B cell (primary cell): ENCODE results near the gene CYP2W1. TPM values are rescaled to one million over a fixed set of nuclear protein-coding genes. Genes with fewer than 3 reads are reported as not detected.
A peak's percentile ranks its signal among the peaks of the same experiment; 100 is the strongest.

Experiments used
- ATAC-seq: fragments of 200-7000 bp; cut with Tn5 transposase; one replicate; pipeline ENCODE4 v1.10.0; 2021; ENCODE audit warnings: low read depth, mild to moderate bottlenecking, moderate number of reproducible peaks, moderate library complexity
- CTCF ChIA-PET: fragments of 350-600 bp; sonication (Branson Sonifier 250); formaldehyde crosslinking; loops from one replicate; lab custom pipeline; 2021; ENCODE audit warnings: antibody characterized with exemption, inconsistent platforms; lab: Charles Lee
- POLR2A ChIA-PET: fragments of 350-600 bp; sonication (Branson Sonifier 250); formaldehyde crosslinking; loops from one replicate; lab custom pipeline; 2021; ENCODE audit warnings: antibody characterized with exemption; lab: Charles Lee
- DNase-seq: peaks from one replicate; pipeline ENCODE4 v3.0.0; 2013
- H2AFZ ChIP-seq: 2 replicates; pipeline ENCODE4 v1.6.1; 2012; ENCODE audit warnings: mild to moderate bottlenecking, low read depth, low read length; ENCODE audit not compliant: insufficient read depth, poor library complexity, severe bottlenecking
- H3K27ac ChIP-seq, 2 donors: 1 replicate in 1 of 2; 2 replicates in 1 of 2; pipeline ENCODE4 v1.5.1; 2012 to 2013; ENCODE audit warnings: low read length in 2 of 2, mild to moderate bottlenecking in 2 of 2, moderate library complexity in 1 of 2
- H3K27me3 ChIP-seq, 4 experiments: fragments of 200-600 bp in 1 of 4; sonication (generic) in 1 of 4; replicated peaks in 1 of 4; 1 replicate in 2 of 4; 2 replicates in 2 of 4; pipeline versions ENCODE4 v1.6.1 to v1.7.0; 2013 to 2016; ENCODE audit warnings: low read length in 3 of 4, mild to moderate bottlenecking in 2 of 4, mixed read lengths in 1 of 4, moderate library complexity in 1 of 4; ENCODE audit not compliant: insufficient read depth in 4 of 4, control insufficient read depth in 3 of 4; ENCODE audit errors: control extremely low read depth in 1 of 4
- H3K36me3 ChIP-seq, 2 experiments: replicated peaks in 1 of 2; 1 replicate in 1 of 2; 2 replicates in 1 of 2; pipeline versions ENCODE4 v1.6.1 to v1.7.1; 2013; ENCODE audit warnings: low read length in 1 of 2; ENCODE audit not compliant: insufficient read depth in 2 of 2, control insufficient read depth in 1 of 2; ENCODE audit errors: control extremely low read depth in 1 of 2, extremely low read depth in 1 of 2
- H3K4me1 ChIP-seq, 2 donors: fragments of 200-600 bp in 1 of 2; sonication (generic) in 1 of 2; 1 replicate in 1 of 2; 2 replicates in 1 of 2; pipeline versions ENCODE4 v1.5.1 to v1.6.1; 2013 to 2017; ENCODE audit warnings: low read length in 2 of 2; ENCODE audit not compliant: control insufficient read depth in 2 of 2, insufficient read depth in 2 of 2
- H3K4me2 ChIP-seq: replicated peaks from 2 replicates; pipeline ENCODE3; 2012; ENCODE audit warnings: mild to moderate bottlenecking, low read depth, low read length; ENCODE audit not compliant: poor library complexity, severe bottlenecking
- H3K4me3 ChIP-seq, 5 experiments: fragments of 200-600 bp in 1 of 5; sonication (generic) in 1 of 5; 1 replicate in 3 of 5; 2 replicates in 2 of 5; pipeline versions ENCODE4 v1.5.1 to v1.7.0; 2011 to 2016; ENCODE audit warnings: low read length in 4 of 5, mild to moderate bottlenecking in 4 of 5, low read depth in 2 of 5, control low read depth in 1 of 5, moderate library complexity in 1 of 5; ENCODE audit not compliant: insufficient read depth in 1 of 5; ENCODE audit errors: control extremely low read depth in 1 of 5, extremely low read depth in 1 of 5
- H3K79me2 ChIP-seq: fragments of 200-600 bp; sonication (generic); one replicate; pipeline ENCODE4 v1.6.0; 2016; ENCODE audit warnings: low read length; ENCODE audit not compliant: control insufficient read depth, insufficient read depth
- H3K9ac ChIP-seq: fragments of 200-600 bp; sonication (generic); 2 replicates; pipeline ENCODE4 v1.6.1; 2017; ENCODE audit warnings: mild to moderate bottlenecking, low read length, moderate library complexity
- H3K9me3 ChIP-seq, 3 donors: one replicate each; pipeline versions ENCODE4 v1.6.1 to v1.7.1; 2013; ENCODE audit warnings: low read length in 2 of 3; ENCODE audit not compliant: control insufficient read depth in 2 of 3, insufficient read depth in 1 of 3; ENCODE audit errors: control extremely low read depth in 1 of 3
- H4K20me1 ChIP-seq: 2 replicates; pipeline ENCODE4 v1.6.0; 2012; ENCODE audit warnings: mild to moderate bottlenecking, low read length; ENCODE audit not compliant: insufficient read depth, control insufficient read depth, poor library complexity, severe bottlenecking
- H3K27ac Mint-ChIP-seq: one replicate; pipeline ENCODE4 v1.8.0; 2021; ENCODE audit warnings: mixed read lengths
- H3K27me3 Mint-ChIP-seq: one replicate; pipeline ENCODE4 v1.8.0; 2021; ENCODE audit warnings: mixed read lengths
- H3K4me1 Mint-ChIP-seq: one replicate; pipeline ENCODE4 v1.8.0; 2021; ENCODE audit warnings: mixed read lengths
- H3K4me3 Mint-ChIP-seq: one replicate; pipeline ENCODE4 v1.8.0; 2021; ENCODE audit warnings: mixed read lengths
- H3K9me3 Mint-ChIP-seq: one replicate; pipeline ENCODE4 v1.8.0; 2022; ENCODE audit warnings: mixed read lengths; ENCODE audit not compliant: insufficient read depth
- EZH2 ChIP-seq: IDR thresholded peaks from 2 replicates; pipeline ENCODE4 v1.6.1; 2012; ENCODE audit warnings: borderline replicate concordance, low read depth, mild to moderate bottlenecking, moderate library complexity, low read length; ENCODE audit not compliant: insufficient read depth, poor library complexity, severe bottlenecking
- WGBS: methylation state at CpG from one replicate; pipeline ENCODE4 v1.1.5; 2013; ENCODE audit warnings: missing lambda C conversion rate; ENCODE audit not compliant: insufficient coverage; 5-methylcytosine and 5-hydroxymethylcytosine counted together
- intact Hi-C: fragments of 100-400 bp; cut with micrococcal nuclease; formaldehyde crosslinking; loops from one replicate; pipeline ENCODE4 v1.10.0; 2022
- polyA plus RNA-seq: library from polyadenylated mRNA; depleted of rRNA; stranded (reverse); fragments of >200 nt; gene quantifications from 2 replicates; pipeline ENCODE4 v1.2.3, GENCODE V29; 2012
- total RNA-seq, 2 donors: library from RNA; stranded (reverse); fragments of 120-200 nt in 1 of 2; gene quantifications; 1 replicate in 1 of 2; 2 replicates in 1 of 2; pipeline versions ENCODE4 v1.2.3 to v1.2.4, GENCODE V29; 2013 to 2022
- TF ChIP-seq, protein P1 (sequence below): fragments of 200-600 bp; IDR thresholded peaks from one replicate; pipeline ENCODE4 v1.8.0; 2022; ENCODE audit warnings: antibody characterized with exemption, mild to moderate bottlenecking

The CYP2W1 gene
- total and polyA plus RNA-seq, 2 donors (not counting 1 experiment from before 2014, with no cell fraction given) = not detected

DNA sequence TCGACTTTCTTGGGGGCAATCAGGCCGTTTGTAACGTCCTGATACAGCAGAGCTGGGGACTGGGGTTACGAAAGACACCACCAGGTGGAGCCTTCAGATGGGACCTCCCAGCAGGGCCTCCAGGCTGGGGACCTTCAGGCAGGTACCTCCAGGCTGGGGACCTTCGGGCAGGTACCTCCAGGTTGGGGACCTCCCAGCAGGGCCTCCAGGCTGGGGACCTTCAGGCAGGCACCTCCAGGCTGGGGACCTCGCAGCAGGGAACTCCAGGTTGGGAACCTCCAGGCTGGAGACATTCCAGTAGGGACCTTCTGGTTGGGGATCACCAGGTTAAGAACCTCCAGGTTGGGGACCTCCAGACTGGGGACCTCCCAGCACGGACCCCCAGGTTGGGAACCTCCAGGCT lies 37.9 kb downstream of the CYP2W1 start:
- POLR2A ChIA-PET = interaction anchor here (0.5 to 1.7 kb wide), 5 partner anchors 17 to 130 kb away, joined by 3 to 6 read pairs (median 3); no protein-coding TSS in a partner anchor
- no peak overlapping the region for H3K27ac Mint-ChIP-seq

DNA sequence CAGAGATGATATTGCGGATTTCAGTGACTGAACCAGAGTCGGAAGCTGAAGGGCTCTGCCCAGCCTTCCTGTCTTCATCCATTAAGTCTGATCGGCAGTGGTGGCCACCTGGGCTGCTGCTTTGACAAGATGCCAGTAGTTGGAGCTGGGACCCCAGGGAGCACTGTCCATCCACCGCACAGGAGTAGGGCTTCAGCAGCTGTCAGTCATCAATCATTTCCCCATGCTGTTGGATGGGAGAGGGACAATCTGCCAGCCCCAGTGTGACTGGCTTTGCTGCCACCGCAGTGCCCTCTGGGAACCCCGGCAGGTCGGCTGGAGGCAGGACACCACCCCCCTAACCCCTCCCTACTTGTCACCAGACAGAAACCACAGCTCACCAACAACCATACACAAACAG lies 38.4 kb downstream of the CYP2W1 start:
- intact Hi-C loops = loop anchor here (5.0 kb wide), 1 partner anchor 99 kb away; no protein-coding TSS in a partner anchor
- Mint-ChIP-seq H3K27me3 (no peaks in the 10 kb centered on the region), H3K4me1 (peaks cover 71% of the 10 kb centered on the region), H3K27ac (peak overlapping the region; percentile 37), H3K9me3 (no peaks in the 10 kb centered on the region), H3K4me3 (peak overlapping the region; percentile 54)
- peaks cover 55 to 67% of the 10 kb centered on the region in 2 donors for H3K4me1 ChIP-seq
- CTCF ChIA-PET = interaction anchor here (1.0 to 6.9 kb wide), 7 partner anchors 9 to 65 kb away, joined by 3 to 57 read pairs (median 8); no protein-coding TSS in a partner anchor
- 99% methylated on average over 5 of the region's 7 CpGs for WGBS
- peaks cover 88% of the 10 kb centered on the region for H4K20me1 ChIP-seq
- TF ChIP-seq, protein P1, sequence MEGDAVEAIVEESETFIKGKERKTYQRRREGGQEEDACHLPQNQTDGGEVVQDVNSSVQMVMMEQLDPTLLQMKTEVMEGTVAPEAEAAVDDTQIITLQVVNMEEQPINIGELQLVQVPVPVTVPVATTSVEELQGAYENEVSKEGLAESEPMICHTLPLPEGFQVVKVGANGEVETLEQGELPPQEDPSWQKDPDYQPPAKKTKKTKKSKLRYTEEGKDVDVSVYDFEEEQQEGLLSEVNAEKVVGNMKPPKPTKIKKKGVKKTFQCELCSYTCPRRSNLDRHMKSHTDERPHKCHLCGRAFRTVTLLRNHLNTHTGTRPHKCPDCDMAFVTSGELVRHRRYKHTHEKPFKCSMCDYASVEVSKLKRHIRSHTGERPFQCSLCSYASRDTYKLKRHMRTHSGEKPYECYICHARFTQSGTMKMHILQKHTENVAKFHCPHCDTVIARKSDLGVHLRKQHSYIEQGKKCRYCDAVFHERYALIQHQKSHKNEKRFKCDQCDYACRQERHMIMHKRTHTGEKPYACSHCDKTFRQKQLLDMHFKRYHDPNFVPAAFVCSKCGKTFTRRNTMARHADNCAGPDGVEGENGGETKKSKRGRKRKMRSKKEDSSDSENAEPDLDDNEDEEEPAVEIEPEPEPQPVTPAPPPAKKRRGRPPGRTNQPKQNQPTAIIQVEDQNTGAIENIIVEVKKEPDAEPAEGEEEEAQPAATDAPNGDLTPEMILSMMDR = no peak
- DNase-seq (no peak), ATAC-seq (no peak)
- peaks cover 0 to 39% (median 0%) of the 10 kb centered on the region in 3 donors for H3K9me3 ChIP-seq
- POLR2A ChIA-PET = interaction anchor here (1.2 to 2.2 kb wide), 7 partner anchors 17 to 118 kb away, joined by 3 to 10 read pairs (median 6); no protein-coding TSS in a partner anchor
- no peak overlapping the region for H3K27ac ChIP-seq
- no peak overlapping the region for H3K9ac ChIP-seq
- H3K36me3 ChIP-seq = peaks cover 0 to 35% of the 10 kb centered on the region in 2 experiments
- H3K4me2 ChIP-seq = no peak overlapping the region
- H3K27me3 ChIP-seq = peaks cover 0 to 2% (median 0%) of the 10 kb centered on the region in 4 experiments
- H3K4me3 ChIP-seq = no peak overlapping the region
- no peak overlapping the region for H2AFZ ChIP-seq
- peaks cover 77% of the 10 kb centered on the region for H3K79me2 ChIP-seq

More for the DNA sequence above, 37.9 kb downstream of the CYP2W1 start:
- H3K4me2 ChIP-seq = no peak overlapping the region
- DNase-seq (peak; percentile 49), ATAC-seq (no peak)
- peaks cover 50 to 62% of the 10 kb centered on the region in 2 donors for H3K4me1 ChIP-seq
- peaks cover 0 to 36% (median 0%) of the 10 kb centered on the region in 3 donors for H3K9me3 ChIP-seq
- H3K27ac ChIP-seq = no peak overlapping the region
- CTCF ChIA-PET = interaction anchor here (1.3 to 6.9 kb wide), 4 partner anchors 23 to 44 kb away, joined by 3 to 57 read pairs (median 17); partner anchors contain the start of gene GPR146
- intact Hi-C loops = loop anchor here (5.0 kb wide), 1 partner anchor 99 kb away; no protein-coding TSS in a partner anchor
- TF ChIP-seq, protein P1 = peak; percentile 48
- no peak for TF ChIP-seq EZH2
- H3K36me3 ChIP-seq = peaks cover 0 to 31% of the 10 kb centered on the region in 2 experiments
- Mint-ChIP-seq H3K9me3 (no peaks in the 10 kb centered on the region), H3K4me3 (no peak overlapping the region), H3K4me1 (peaks cover 67% of the 10 kb centered on the region), H3K27me3 (no peaks in the 10 kb centered on the region)
- H3K79me2 ChIP-seq = peaks cover 81% of the 10 kb centered on the region
- WGBS = 87% methylated on average over 7 of the region's 7 CpGs
- H3K4me3 ChIP-seq = no peak overlapping the region
- no peak overlapping the region for H3K9ac ChIP-seq
- peaks cover 0 to 2% (median 0%) of the 10 kb centered on the region in 4 experiments for H3K27me3 ChIP-seq
- H2AFZ ChIP-seq = no peak overlapping the region
- peaks cover 85% of the 10 kb centered on the region for H4K20me1 ChIP-seq
